Heart right ventricle (tissue), 16 donors: Measurements from ENCODE around the gene C2CD4B. TPM values are rescaled to one million over a fixed set of nuclear protein-coding genes. Genes with fewer than 3 reads are reported as not detected.

Source experiments
- ATAC-seq, 8 donors: fragments of 200-7000 bp; cut with Tn5 transposase; one replicate each; pipeline ENCODE4 v1.9.1; 2020; ENCODE audit warnings: mild to moderate bottlenecking in 8 of 8, moderate library complexity in 8 of 8, moderate number of reproducible peaks in 1 of 8
- DNase-seq, 2 donors: peaks; one replicate each; pipeline ENCODE4 v3.0.0-alpha.2; 2020
- H3K27ac ChIP-seq, 10 donors: fragments of 200-600 bp; sonication (generic) in 2 of 10; one replicate each; pipeline versions ENCODE4 v1.5.0 to v1.8.0; 2020 to 2022; ENCODE audit warnings: mild to moderate bottlenecking in 3 of 10
- H3K27me3 ChIP-seq, 7 donors: fragments of 200-600 bp; one replicate each; pipeline ENCODE4 v1.8.0; 2021 to 2022; ENCODE audit warnings: mild to moderate bottlenecking in 2 of 7
- H3K36me3 ChIP-seq, 9 donors: fragments of 200-600 bp; sonication (generic) in 1 of 9; one replicate each; pipeline versions ENCODE4 v1.5.0 to v1.8.0; 2020 to 2022; ENCODE audit warnings: mild to moderate bottlenecking in 2 of 9
- H3K4me1 ChIP-seq, 9 donors: fragments of 200-600 bp; sonication (generic) in 1 of 9; one replicate each; pipeline versions ENCODE4 v1.5.0 to v1.8.0; 2020 to 2022; ENCODE audit warnings: mild to moderate bottlenecking in 4 of 9
- H3K4me3 ChIP-seq, 10 donors: fragments of 200-600 bp; sonication (generic) in 2 of 10; one replicate each; pipeline versions ENCODE4 v1.5.0 to v1.8.0; 2020 to 2022; ENCODE audit warnings: mild to moderate bottlenecking in 7 of 10, moderate library complexity in 2 of 10
- H3K9me3 ChIP-seq, 11 donors: fragments of 200-600 bp in 10 of 11; sonication (generic) in 2 of 11; one replicate each; pipeline versions ENCODE4 v1.5.0 to v1.8.0; 2013 to 2022; ENCODE audit warnings: mild to moderate bottlenecking in 2 of 11, control low read depth in 1 of 11, moderate library complexity in 1 of 11
- CTCF ChIP-seq, 9 donors: fragments of 200-600 bp; sonication (generic) in 2 of 9; IDR thresholded peaks; one replicate each; pipeline versions ENCODE4 v1.5.0 to v1.8.0; 2021 to 2022; ENCODE audit warnings: antibody characterized with exemption in 9 of 9, mild to moderate bottlenecking in 5 of 9, moderate library complexity in 1 of 9
- WGBS, 2 donors: extraction: QIAGEN DNeasy Blood & Tissue Kit; methylation state at CpG; one replicate each; pipeline ENCODE4 v1.1.7; 2013; ENCODE audit warnings: inconsistent platforms in 1 of 2; 5-methylcytosine and 5-hydroxymethylcytosine counted together
- intact Hi-C, 10 donors: fragments of 100-400 bp; cut with DNase I; formaldehyde crosslinking; loops; one replicate each; pipeline versions ENCODE4 v1.11.1 to v1.14.2; 2022
- polyA plus RNA-seq, 2 donors: library from polyadenylated mRNA; stranded (reverse); fragments of 200-250 nt; gene quantifications; one replicate each; pipeline ENCODE4 v1.2.3, GENCODE V29; 2013
- total RNA-seq, 10 donors: library from RNA; stranded (reverse); fragmentation: NEBNext Ultra II Directional in 3 of 10; extraction: Animal tissue kit (Norgen Biotek cat#: 25700) in 3 of 10; gene quantifications; one replicate each; pipeline versions ENCODE4 v1.2.1 to v1.2.4, GENCODE V29; 2021 to 2023
- donor health status: Arrhythmogenic right ventricular cardiomyopathy.
- donor health status: ischemic (EF 13 %, LVEDD 7.1; RV severe dilation, severe dysfunction).
- donor health status: healthy with polysubstance abuse.
- donor health status: DM: no; HTN: yes; CAD: no.
- donor health status: DM: no; HTN: no; CAD: no.
- donor health status: ischemic (EF 25% LVEDD 6.9; RV normal size, moderate dysfunction).
- donor health status: ischemic (EF 25% LVEDD 5.7; RV mildly dilated, moderate dysfunction).
- donor health status: healthy.
- donor health status: DM: yes; HTN: yes; CAD: no.
- donor health status: Ischemic cardiomyopathy.
- donor health status: ischemic (EF 35%, LVEDD 5.7; RV mildly dilated, moderate dysfunction).
- donor health status: nonischemic (EF 11% LVEDD 7.7; RV severe dilation, severe dysfunction).
- donor health status: DM: yes; HTN: yes; CAD: no.
- donor health status: PGD.
- donor health status: ischemic (EF 29% LVEDD 5.4; RV normal size, mild dysfunction).
- donor health status: nonischemic (EF 23%, LVEDD 6.1; RV moderate dilation, normal function).

The C2CD4B gene
- total and polyA plus RNA-seq, 12 donors, result 0.82 to 7.1 (median 2.1) TPM

- WGBS, 2 donors, result 62 to 73% methylated on average over 4 of the region's 4 CpGs
- ATAC-seq (no peak), DNase-seq (no peak)
- H3K27ac ChIP-seq, result no peak overlapping the region
- intact Hi-C loops, result no loop called here
- peaks cover 0 to 10% (median 0%) of the 10 kb centered on the region in 11 donors for H3K9me3 ChIP-seq
- no peaks in the 10 kb centered on the region for H3K4me1 ChIP-seq
- H3K4me3 ChIP-seq, result no peak overlapping the region
- H3K27me3 ChIP-seq, result peaks cover 0 to 6% (median 0%) of the 10 kb centered on the region in 7 donors
- no peaks in the 10 kb centered on the region for H3K36me3 ChIP-seq
- no peak for TF ChIP-seq CTCF (IDR thresholded peaks at IDR 0.05)
Measured at GRCh38 chr15:62153228-62153627, 11.9 kb downstream of the C2CD4B start.

- Histone ChIP-seq H3K36me3 (no peaks in the 10 kb centered on the region), H3K4me1 (no peaks in the 10 kb centered on the region), H3K4me3 (no peak overlapping the region), H3K27ac (no peak overlapping the region), H3K27me3 (peaks cover 0 to 6% (median 0%) of the 10 kb centered on the region in 7 donors), H3K9me3 (no peaks in the 10 kb centered on the region)
- intact Hi-C loops, result no loop called here
- ATAC-seq, result no peak
- TF ChIP-seq CTCF (IDR thresholded peaks at IDR 0.05), result no peak
- DNase-seq, result no peak
Measured at GRCh38 chr15:62150445-62150844, 14.6 kb downstream of the C2CD4B start.

- no peak for TF ChIP-seq CTCF (IDR thresholded peaks at IDR 0.05)
- H3K4me1 ChIP-seq, result no peaks in the 10 kb centered on the region
- H3K4me3 ChIP-seq, result no peak overlapping the region
- H3K27me3 ChIP-seq, result peaks cover 0 to 4% (median 0%) of the 10 kb centered on the region in 7 donors
- H3K9me3 ChIP-seq, result no peaks in the 10 kb centered on the region
- H3K36me3 ChIP-seq, result no peaks in the 10 kb centered on the region
- ATAC-seq (no peak), DNase-seq (no peak)
- 89 to 92% methylated on average over 6 of the region's 6 CpGs for WGBS, 2 donors
- no peak overlapping the region for H3K27ac ChIP-seq
- intact Hi-C loops, result no loop called here
Measured at GRCh38 chr15:62149729-62150128, 15.4 kb downstream of the C2CD4B start.

- Histone ChIP-seq H3K36me3 (no peaks in the 10 kb centered on the region), H3K27ac (no peak overlapping the region), H3K27me3 (no peaks in the 10 kb centered on the region), H3K9me3 (no peaks in the 10 kb centered on the region), H3K4me1 (no peaks in the 10 kb centered on the region), H3K4me3 (no peak overlapping the region)
- ATAC-seq (no peak), DNase-seq (no peak)
- intact Hi-C loops, result no loop called here
- 88 to 93% methylated on average over 5 of the region's 5 CpGs for WGBS, 2 donors
- no peak for TF ChIP-seq CTCF (IDR thresholded peaks at IDR 0.05)
Measured at GRCh38 chr15:62147551-62147950, 17.5 kb downstream of the C2CD4B start.

- Histone ChIP-seq H3K4me3 (no peak overlapping the region), H3K36me3 (no peaks in the 10 kb centered on the region), H3K4me1 (no peaks in the 10 kb centered on the region), H3K27ac (no peak overlapping the region), H3K9me3 (no peaks in the 10 kb centered on the region), H3K27me3 (no peaks in the 10 kb centered on the region)
- intact Hi-C loops, result no loop called here
- TF ChIP-seq CTCF (IDR thresholded peaks at IDR 0.05), result no peak
- DNase-seq (no peak), ATAC-seq (no peak)
- 89 to 93% methylated on average over 3 of the region's 3 CpGs for WGBS, 2 donors
Measured at GRCh38 chr15:62147149-62147548, 17.9 kb downstream of the C2CD4B start.
